HEK293 (cell line): Measurements from ENCODE around the gene COL4A3.

Source experiments
- CTCF ChIA-PET: fragments of 350-600 bp; formaldehyde crosslinking; extraction: SDS; loops from one replicate; lab custom pipeline; 2021; ENCODE audit warnings: antibody characterized with exemption; lab: Yijun Ruan, JAX
- POLR2A ChIA-PET: fragments of 300-600 bp; formaldehyde crosslinking; extraction: SDS; loops from one replicate; lab custom pipeline; 2020; ENCODE audit warnings: antibody characterized with exemption, inconsistent platforms; lab: Yijun Ruan, JAX
- H3K27ac ChIP-seq: fragments of 200-500 bp; sonication (Bioruptor generic); 2 replicates; pipeline ENCODE4 v1.5.1; 2014; ENCODE audit warnings: low read depth, low read length, control low read depth, inconsistent platforms; ENCODE audit errors: extremely low read depth
- H3K36me3 ChIP-seq, 2 experiments: fragments of 200-500 bp in 1 of 2; sonication (Bioruptor generic) in 1 of 2; 1 replicate in 1 of 2; 2 replicates in 1 of 2; pipeline ENCODE4 v1.5.1; 2014 to 2017; ENCODE audit warnings: inconsistent platforms in 2 of 2, low read length in 2 of 2; ENCODE audit not compliant: control insufficient read depth in 2 of 2, insufficient read depth in 1 of 2
- H3K4me1 ChIP-seq: fragments of 200-500 bp; sonication (Bioruptor generic); 2 replicates; pipeline ENCODE4 v1.5.1; 2014; ENCODE audit warnings: mild to moderate bottlenecking, low read length, inconsistent platforms; ENCODE audit not compliant: control insufficient read depth, insufficient read depth
- H3K4me3 ChIP-seq: 2 replicates; pipeline ENCODE4 v1.5.1; 2011; ENCODE audit warnings: low read depth, mild to moderate bottlenecking, control low read depth, low read length, moderate library complexity
- H3K9me3 ChIP-seq: fragments of 200-500 bp; sonication (Bioruptor generic); 2 replicates; pipeline ENCODE4 v1.5.1; 2014; ENCODE audit warnings: low read depth, low read length, inconsistent platforms; ENCODE audit not compliant: control insufficient read depth, insufficient read depth
- BCL11B ChIP-seq: fragments of 450-650 bp; formaldehyde crosslinking; IDR thresholded peaks from 2 replicates; pipeline ENCODE4 v1.5.1; 2016; ENCODE audit warnings: low read depth, missing biosample characterization, missing genetic modification characterization
- GLIS1 ChIP-seq: fragments of 450-650 bp; formaldehyde crosslinking; IDR thresholded peaks from 2 replicates; pipeline ENCODE4 v1.5.1; 2016; ENCODE audit warnings: missing biosample characterization, missing genetic modification characterization
- IKZF3 ChIP-seq: fragments of 450-650 bp; IDR thresholded peaks from 2 replicates; pipeline ENCODE4 v1.5.0; 2018; ENCODE audit warnings: missing biosample characterization, mild to moderate bottlenecking, missing genetic modification characterization, moderate library complexity
- KLF7 ChIP-seq: fragments of 450-650 bp; formaldehyde crosslinking; IDR thresholded peaks from 2 replicates; pipeline ENCODE4 v1.5.1; 2016; ENCODE audit warnings: missing biosample characterization, missing genetic modification characterization, borderline replicate concordance
- PATZ1 ChIP-seq: fragments of 450-650 bp; formaldehyde crosslinking; IDR thresholded peaks from 2 replicates; pipeline ENCODE4 v1.5.1; 2016; ENCODE audit warnings: missing biosample characterization, missing genetic modification characterization
- RBAK ChIP-seq: fragments of 450-650 bp; formaldehyde crosslinking; IDR thresholded peaks from 2 replicates; pipeline ENCODE4 v1.5.1; 2016; ENCODE audit warnings: missing biosample characterization, missing genetic modification characterization
- YY2 ChIP-seq: fragments of 450-650 bp; formaldehyde crosslinking; IDR thresholded peaks from 2 replicates; pipeline ENCODE4 v1.5.1; 2016; ENCODE audit warnings: missing biosample characterization, missing genetic modification characterization
- ZIC2 ChIP-seq: fragments of 450-650 bp; formaldehyde crosslinking; IDR thresholded peaks from 2 replicates; pipeline ENCODE4 v1.5.1; 2016; ENCODE audit warnings: missing biosample characterization, missing genetic modification characterization
- ZNF10 ChIP-seq: fragments of 450-650 bp; formaldehyde crosslinking; IDR thresholded peaks from 2 replicates; pipeline ENCODE4 v1.5.1; 2017; ENCODE audit warnings: missing biosample characterization, missing genetic modification characterization
- ZNF155 ChIP-seq: fragments of 450-650 bp; formaldehyde crosslinking; IDR thresholded peaks from 2 replicates; pipeline ENCODE4 v1.5.1; 2016; ENCODE audit warnings: missing biosample characterization, missing genetic modification characterization
- ZNF16 ChIP-seq: fragments of 450-650 bp; formaldehyde crosslinking; IDR thresholded peaks from 2 replicates; pipeline ENCODE4 v1.5.1; 2016; ENCODE audit warnings: low read depth, missing biosample characterization, missing genetic modification characterization
- ZNF169 ChIP-seq: fragments of 450-650 bp; formaldehyde crosslinking; IDR thresholded peaks from 2 replicates; pipeline ENCODE4 v1.5.1; 2016; ENCODE audit warnings: missing biosample characterization, missing genetic modification characterization
- ZNF184 ChIP-seq: fragments of 450-650 bp; IDR thresholded peaks from 2 replicates; pipeline ENCODE4 v1.5.1; 2018; ENCODE audit warnings: missing biosample characterization, mild to moderate bottlenecking, missing genetic modification characterization
- ZNF2 ChIP-seq: fragments of 450-650 bp; formaldehyde crosslinking; IDR thresholded peaks from 2 replicates; pipeline ENCODE4 v1.5.1; 2016; ENCODE audit warnings: missing biosample characterization, missing genetic modification characterization
- ZNF24 ChIP-seq: fragments of 450-650 bp; formaldehyde crosslinking; IDR thresholded peaks from 2 replicates; pipeline ENCODE4 v1.5.1; 2016; ENCODE audit warnings: missing biosample characterization, missing genetic modification characterization
- ZNF274 ChIP-seq, 2 experiments: fragments of 200-500 bp in 1 of 2; fragments of 450-650 bp in 1 of 2; sonication (Bioruptor generic) in 1 of 2; formaldehyde crosslinking in 1 of 2; IDR thresholded peaks; 2 replicates each; pipeline versions ENCODE4 v1.5.1 to v1.6.1; 2014 to 2016; ENCODE audit warnings: borderline replicate concordance in 1 of 2, inconsistent platforms in 1 of 2, low read length in 1 of 2, missing biosample characterization in 1 of 2, missing genetic modification characterization in 1 of 2
- ZNF324 ChIP-seq: fragments of 450-650 bp; formaldehyde crosslinking; IDR thresholded peaks from 2 replicates; pipeline ENCODE4 v1.5.1; 2016; ENCODE audit warnings: missing biosample characterization, missing genetic modification characterization
- ZNF335 ChIP-seq: fragments of 450-650 bp; formaldehyde crosslinking; conservative IDR thresholded peaks from 2 replicates; pipeline ENCODE4 v1.5.1; 2016; ENCODE audit warnings: missing biosample characterization, missing genetic modification characterization
- ZNF366 ChIP-seq: fragments of 450-650 bp; formaldehyde crosslinking; conservative IDR thresholded peaks from 2 replicates; pipeline ENCODE4 v1.5.1; 2016; ENCODE audit warnings: missing biosample characterization, missing genetic modification characterization
- ZNF404 ChIP-seq: fragments of 450-650 bp; formaldehyde crosslinking; IDR thresholded peaks from 2 replicates; pipeline ENCODE4 v1.5.1; 2017; ENCODE audit warnings: missing biosample characterization, missing genetic modification characterization
- ZNF416 ChIP-seq: fragments of 450-650 bp; formaldehyde crosslinking; IDR thresholded peaks from 2 replicates; pipeline ENCODE4 v1.5.1; 2016; ENCODE audit warnings: missing biosample characterization, missing genetic modification characterization
- ZNF48 ChIP-seq: fragments of 450-650 bp; formaldehyde crosslinking; IDR thresholded peaks from 2 replicates; pipeline ENCODE4 v1.5.1; 2016; ENCODE audit warnings: missing biosample characterization, missing genetic modification characterization
- ZNF544 ChIP-seq: fragments of 450-650 bp; formaldehyde crosslinking; IDR thresholded peaks from 2 replicates; pipeline ENCODE4 v1.5.0; 2017; ENCODE audit warnings: missing biosample characterization, missing genetic modification characterization
- ZNF560 ChIP-seq: fragments of 450-650 bp; formaldehyde crosslinking; IDR thresholded peaks from 2 replicates; pipeline ENCODE4 v1.5.1; 2017; ENCODE audit warnings: missing biosample characterization, missing genetic modification characterization, borderline replicate concordance
- ZNF624 ChIP-seq: fragments of 450-650 bp; formaldehyde crosslinking; IDR thresholded peaks from 2 replicates; pipeline ENCODE4 v1.5.1; 2017; ENCODE audit warnings: missing biosample characterization, missing genetic modification characterization
- ZNF626 ChIP-seq: fragments of 450-650 bp; sonication (Bioruptor Pico); formaldehyde crosslinking; IDR thresholded peaks from 2 replicates; pipeline ENCODE4 v1.5.1; 2018; ENCODE audit warnings: missing biosample characterization, missing genetic modification characterization, inconsistent platforms
- ZNF629 ChIP-seq: fragments of 450-650 bp; formaldehyde crosslinking; IDR thresholded peaks from 2 replicates; pipeline ENCODE4 v1.5.1; 2017; ENCODE audit warnings: missing biosample characterization, missing genetic modification characterization
- ZNF76 ChIP-seq: fragments of 450-650 bp; formaldehyde crosslinking; IDR thresholded peaks from 2 replicates; pipeline ENCODE4; 2016; ENCODE audit warnings: low read depth, missing biosample characterization, missing genetic modification characterization, borderline replicate concordance
- ZSCAN23 ChIP-seq: fragments of 450-650 bp; formaldehyde crosslinking; IDR thresholded peaks from 2 replicates; pipeline ENCODE4 v1.5.1; 2016; ENCODE audit warnings: missing biosample characterization, missing genetic modification characterization
- TF ChIP-seq, protein P1 (sequence below): fragments of 450-650 bp; formaldehyde crosslinking; IDR thresholded peaks from 2 replicates; pipeline ENCODE4 v1.5.1; 2016; ENCODE audit warnings: missing biosample characterization, missing genetic modification characterization

Gene COL4A3

DNA sequence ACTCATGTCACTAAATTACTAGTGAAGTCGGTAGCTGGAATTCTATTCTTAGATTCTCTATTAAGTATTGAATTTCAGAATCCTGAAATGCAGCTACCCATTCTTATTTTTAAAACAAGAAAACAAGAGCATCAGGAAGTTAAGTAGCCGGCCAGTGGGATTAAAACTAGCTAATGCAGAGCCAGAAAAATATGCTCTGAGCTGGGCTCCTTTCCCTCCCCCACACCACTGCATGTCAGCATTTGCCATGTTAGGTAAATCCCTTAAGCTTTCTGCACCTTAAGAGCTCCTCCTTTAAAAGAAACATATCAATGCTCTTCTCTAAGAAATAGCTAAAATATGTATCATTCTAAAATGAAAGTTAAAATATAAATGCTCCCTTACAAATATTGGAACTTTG, 88.4 kb downstream of the COL4A3 start (continued):
- TF ChIP-seq, protein P1, sequence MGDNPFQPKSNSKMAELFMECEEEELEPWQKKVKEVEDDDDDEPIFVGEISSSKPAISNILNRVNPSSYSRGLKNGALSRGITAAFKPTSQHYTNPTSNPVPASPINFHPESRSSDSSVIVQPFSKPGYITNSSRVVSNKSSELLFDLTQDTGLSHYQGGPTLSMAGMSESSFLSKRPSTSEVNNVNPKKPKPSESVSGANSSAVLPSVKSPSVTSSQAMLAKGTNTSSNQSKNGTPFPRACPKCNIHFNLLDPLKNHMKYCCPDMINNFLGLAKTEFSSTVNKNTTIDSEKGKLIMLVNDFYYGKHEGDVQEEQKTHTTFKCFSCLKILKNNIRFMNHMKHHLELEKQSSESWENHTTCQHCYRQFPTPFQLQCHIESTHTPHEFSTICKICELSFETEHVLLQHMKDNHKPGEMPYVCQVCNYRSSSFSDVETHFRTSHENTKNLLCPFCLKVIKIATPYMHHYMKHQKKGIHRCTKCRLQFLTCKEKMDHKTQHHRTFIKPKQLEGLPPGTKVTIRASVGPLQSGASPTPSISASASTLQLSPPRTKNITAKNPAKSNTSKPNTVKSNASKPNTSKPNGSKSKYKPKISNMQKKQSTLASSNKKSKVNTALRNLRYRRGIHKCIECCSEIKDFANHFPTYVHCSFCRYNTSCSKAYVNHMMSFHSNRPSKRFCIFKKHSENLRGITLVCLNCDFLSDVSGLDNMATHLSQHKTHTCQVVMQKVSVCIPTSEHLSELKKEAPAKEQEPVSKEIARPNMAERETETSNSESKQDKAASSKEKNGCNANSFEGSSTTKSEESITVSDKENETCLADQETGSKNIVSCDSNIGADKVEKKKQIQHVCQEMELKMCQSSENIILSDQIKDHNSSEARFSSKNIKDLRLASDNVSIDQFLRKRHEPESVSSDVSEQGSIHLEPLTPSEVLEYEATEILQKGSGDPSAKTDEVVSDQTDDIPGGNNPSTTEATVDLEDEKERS (tag by site-specific recombination) = no peak
- TF ChIP-seq ZNF10 (no peak), BCL11B (no peak), KLF7 (tag by site-specific recombination) (no peak), ZNF184 (tag by site-specific recombination) (no peak), ZNF2 (tag by site-specific recombination) (no peak), YY2 (tag by site-specific recombination) (no peak), ZNF76 (no peak), ZNF416 (tag by site-specific recombination) (no peak)

DNA sequence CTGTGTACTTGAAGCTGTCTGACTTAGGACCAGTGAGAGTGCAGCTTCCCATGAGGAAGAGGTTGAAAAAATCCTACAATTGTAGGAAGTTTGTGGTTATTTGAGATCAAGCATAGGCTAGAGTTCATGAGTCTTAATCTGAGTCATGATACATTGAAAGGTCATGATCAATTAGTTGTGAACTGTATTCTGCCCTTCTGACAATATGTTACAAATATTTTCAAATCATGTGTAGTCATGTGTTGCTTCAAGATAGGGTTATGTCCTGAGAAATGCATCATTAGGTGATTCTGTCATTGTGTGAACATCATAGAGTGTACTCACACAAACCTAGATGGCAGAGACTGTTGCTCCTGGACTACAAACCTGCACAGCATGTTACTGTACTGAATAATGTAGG, 92.2 kb downstream of the COL4A3 start:
- no peak overlapping the region for H3K4me3 ChIP-seq
- ChIA-PET CTCF (interaction anchor here (3.0 kb wide), 1 partner anchor 18 kb away, joined by 14 read pairs; no protein-coding TSS in a partner anchor), POLR2A (no interaction called here)
- H3K4me1 ChIP-seq = no peaks in the 10 kb centered on the region
- H3K9me3 ChIP-seq = no peaks in the 10 kb centered on the region
- TF ChIP-seq RBAK (tag by site-specific recombination) (no peak), ZNF155 (tag by site-specific recombination) (no peak)
- no peaks in the 10 kb centered on the region; a peak in 1 of 3 replicates for H3K36me3 ChIP-seq
- H3K27ac ChIP-seq = no peak overlapping the region

DNA sequence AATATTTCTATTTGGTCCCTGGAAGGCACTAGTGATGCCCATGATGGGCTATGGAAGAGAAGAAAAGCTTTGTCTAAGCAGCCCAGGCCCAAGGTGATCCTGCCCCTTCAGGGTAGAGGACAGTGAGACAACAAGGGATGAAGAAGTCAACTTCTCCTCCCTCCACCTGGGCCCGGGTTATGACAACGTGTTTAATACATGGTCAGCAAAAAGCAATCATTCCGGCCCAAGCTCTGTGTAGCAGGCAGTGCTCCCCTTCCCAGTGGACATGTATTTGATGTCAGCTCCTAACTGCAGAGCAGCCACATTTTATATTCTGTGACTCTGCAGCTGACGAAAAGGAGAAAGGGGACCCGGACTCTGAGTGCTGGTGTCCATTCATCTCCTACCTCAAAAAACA, 93.4 kb downstream of the COL4A3 start:
- ChIA-PET POLR2A (interaction anchor here (0.5 kb wide), 1 partner anchor 427 kb away, joined by 5 read pairs; no protein-coding TSS in a partner anchor), CTCF (no interaction called here)
- TF ChIP-seq ZNF366 (no peak), BCL11B (no peak), ZNF404 (no peak), IKZF3 (tag by site-specific recombination) (no peak), ZNF16 (tag by site-specific recombination) (no peak), ZNF335 (tag by site-specific recombination) (no peak), ZNF560 (no peak), ZNF169 (tag by site-specific recombination) (no peak), ZNF24 (tag by site-specific recombination) (no peak), ZNF544 (tag by site-specific recombination) (no peak), ZSCAN23 (tag by site-specific recombination) (no peak)
- Histone ChIP-seq H3K27ac (no peak overlapping the region), H3K9me3 (no peaks in the 10 kb centered on the region), H3K4me3 (no peak overlapping the region), H3K4me1 (no peaks in the 10 kb centered on the region), H3K36me3 (no peaks in the 10 kb centered on the region)

- ChIA-PET CTCF (no interaction called here), POLR2A (no interaction called here)
- Histone ChIP-seq H3K4me1 (no peaks in the 10 kb centered on the region), H3K4me3 (no peak overlapping the region), H3K9me3 (no peaks in the 10 kb centered on the region), H3K36me3 (no peaks in the 10 kb centered on the region), H3K27ac (no peak overlapping the region)
- no peak for TF ChIP-seq ZNF629 (tag by site-specific recombination)
- no peak for TF ChIP-seq ZNF274 (IDR thresholded peaks at IDR 0.05; ENCODE audit: low read length)
- no peak for TF ChIP-seq ZNF274 (tag by site-specific recombination; IDR thresholded peaks at IDR 0.05; ENCODE audit: borderline replicate concordance)
- TF ChIP-seq ZNF324 (tag by site-specific recombination) = no peak
- no peak for TF ChIP-seq PATZ1
- TF ChIP-seq GLIS1 = no peak
- no peak for TF ChIP-seq ZNF624 (tag by site-specific recombination)
- no peak for TF ChIP-seq ZNF48 (tag by site-specific recombination)
- no peak for TF ChIP-seq ZNF626 (tag by site-specific recombination)
- TF ChIP-seq ZIC2 (tag by site-specific recombination) = no peak
Measured at GRCh38 chr2:227260041-227260440, 95.6 kb downstream of the COL4A3 start.
